MM.1S (cell line): ENCODE data around the gene AJM1.

Source experiments
- EZH2 ChIP-seq: fragments of 300-600 bp; sonication (generic); optimal IDR thresholded peaks from 2 replicates; pipeline ENCODE3; 2017; ENCODE audit warnings: low read depth, mild to moderate bottlenecking, antibody characterized with exemption, low read length, mixed read lengths
- EZH2phosphoT487 ChIP-seq: fragments of 300-600 bp; sonication (generic); IDR thresholded peaks from 2 replicates; pipeline ENCODE4 v1.6.1; 2018; ENCODE audit warnings: antibody characterized with exemption, low read length
- TF ChIP-seq, protein P1 (sequence below): fragments of 300-600 bp; sonication (generic); IDR thresholded peaks from 2 replicates; pipeline ENCODE4 v1.5.1; 2016; ENCODE audit warnings: antibody characterized with exemption, low read length, mixed read lengths

DNA sequence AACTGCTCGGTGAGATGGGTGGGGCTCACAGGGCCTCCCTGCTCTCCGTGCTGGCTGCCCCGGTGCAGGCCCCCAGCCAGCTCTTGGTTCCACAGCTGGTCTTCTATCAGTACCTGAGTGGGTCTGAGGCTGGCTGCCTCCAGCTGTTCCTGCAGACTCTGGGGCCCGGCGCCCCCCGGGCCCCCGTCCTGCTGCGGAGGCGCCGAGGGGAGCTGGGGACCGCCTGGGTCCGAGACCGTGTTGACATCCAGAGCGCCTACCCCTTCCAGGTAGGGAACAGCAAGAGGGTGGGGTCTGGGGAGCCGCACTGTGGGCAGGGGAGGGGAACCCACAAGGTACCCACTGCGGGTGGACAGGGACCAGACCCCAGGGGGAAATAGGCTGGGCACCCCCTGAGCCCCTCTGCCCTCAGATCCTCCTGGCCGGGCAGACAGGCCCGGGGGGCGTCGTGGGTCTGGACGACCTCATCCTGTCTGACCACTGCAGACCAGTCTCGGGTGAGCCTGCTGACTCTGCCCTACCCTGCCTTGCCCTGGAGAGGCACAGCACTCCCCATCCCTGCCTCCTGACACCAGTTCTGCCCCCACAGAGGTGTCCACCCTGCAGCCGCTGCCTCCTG, 12.7 kb downstream of the AJM1 start:
- TF ChIP-seq, protein P1, sequence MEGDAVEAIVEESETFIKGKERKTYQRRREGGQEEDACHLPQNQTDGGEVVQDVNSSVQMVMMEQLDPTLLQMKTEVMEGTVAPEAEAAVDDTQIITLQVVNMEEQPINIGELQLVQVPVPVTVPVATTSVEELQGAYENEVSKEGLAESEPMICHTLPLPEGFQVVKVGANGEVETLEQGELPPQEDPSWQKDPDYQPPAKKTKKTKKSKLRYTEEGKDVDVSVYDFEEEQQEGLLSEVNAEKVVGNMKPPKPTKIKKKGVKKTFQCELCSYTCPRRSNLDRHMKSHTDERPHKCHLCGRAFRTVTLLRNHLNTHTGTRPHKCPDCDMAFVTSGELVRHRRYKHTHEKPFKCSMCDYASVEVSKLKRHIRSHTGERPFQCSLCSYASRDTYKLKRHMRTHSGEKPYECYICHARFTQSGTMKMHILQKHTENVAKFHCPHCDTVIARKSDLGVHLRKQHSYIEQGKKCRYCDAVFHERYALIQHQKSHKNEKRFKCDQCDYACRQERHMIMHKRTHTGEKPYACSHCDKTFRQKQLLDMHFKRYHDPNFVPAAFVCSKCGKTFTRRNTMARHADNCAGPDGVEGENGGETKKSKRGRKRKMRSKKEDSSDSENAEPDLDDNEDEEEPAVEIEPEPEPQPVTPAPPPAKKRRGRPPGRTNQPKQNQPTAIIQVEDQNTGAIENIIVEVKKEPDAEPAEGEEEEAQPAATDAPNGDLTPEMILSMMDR, result no peak
- TF ChIP-seq EZH2phosphoT487 (no peak), EZH2 (no peak)
